Fibroblast of pulmonary artery (primary cell): ENCODE data around the gene EVA1A.
A peak's percentile ranks its signal among the peaks of the same experiment; 100 is the strongest.

Experiments used
- DNase-seq: peaks from one replicate; pipeline ENCODE4 v3.0.0-alpha.2; 2010; ENCODE audit warnings: low read depth
- H3K4me3 ChIP-seq: replicated peaks from 2 replicates; pipeline ENCODE4 v1.5.1; 2011; ENCODE audit warnings: low read depth, mild to moderate bottlenecking, control low read depth, low read length, moderate library complexity
- TF ChIP-seq, protein P1 (sequence below): IDR thresholded peaks from 2 replicates; pipeline ENCODE4 v1.5.1; 2011; ENCODE audit warnings: mild to moderate bottlenecking, control low read depth, low read length, inconsistent platforms; ENCODE audit errors: missing control alignments

EVA1A gene

DNA sequence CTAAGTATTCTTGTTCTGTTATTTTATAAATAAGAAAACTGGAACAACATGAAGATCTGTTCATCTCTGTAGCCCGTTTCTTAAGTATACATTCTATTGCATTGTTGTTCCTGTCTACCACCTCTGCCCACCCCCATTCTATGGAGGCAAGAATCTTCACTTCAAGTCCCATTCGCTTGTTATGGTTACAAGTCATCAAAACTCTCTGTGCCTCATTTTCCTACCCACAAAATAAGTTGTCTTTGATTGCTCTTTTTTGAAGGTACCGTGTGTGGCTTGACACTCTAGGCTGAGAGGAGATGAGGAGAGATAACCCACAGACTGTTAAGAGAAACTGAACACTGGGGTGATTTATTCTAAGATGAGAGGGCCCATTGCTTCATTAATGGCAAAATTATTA is 2.9 kb upstream of the EVA1A start:
- no peak for DNase-seq
- H3K4me3 ChIP-seq = no peak overlapping the region
- TF ChIP-seq, protein P1, sequence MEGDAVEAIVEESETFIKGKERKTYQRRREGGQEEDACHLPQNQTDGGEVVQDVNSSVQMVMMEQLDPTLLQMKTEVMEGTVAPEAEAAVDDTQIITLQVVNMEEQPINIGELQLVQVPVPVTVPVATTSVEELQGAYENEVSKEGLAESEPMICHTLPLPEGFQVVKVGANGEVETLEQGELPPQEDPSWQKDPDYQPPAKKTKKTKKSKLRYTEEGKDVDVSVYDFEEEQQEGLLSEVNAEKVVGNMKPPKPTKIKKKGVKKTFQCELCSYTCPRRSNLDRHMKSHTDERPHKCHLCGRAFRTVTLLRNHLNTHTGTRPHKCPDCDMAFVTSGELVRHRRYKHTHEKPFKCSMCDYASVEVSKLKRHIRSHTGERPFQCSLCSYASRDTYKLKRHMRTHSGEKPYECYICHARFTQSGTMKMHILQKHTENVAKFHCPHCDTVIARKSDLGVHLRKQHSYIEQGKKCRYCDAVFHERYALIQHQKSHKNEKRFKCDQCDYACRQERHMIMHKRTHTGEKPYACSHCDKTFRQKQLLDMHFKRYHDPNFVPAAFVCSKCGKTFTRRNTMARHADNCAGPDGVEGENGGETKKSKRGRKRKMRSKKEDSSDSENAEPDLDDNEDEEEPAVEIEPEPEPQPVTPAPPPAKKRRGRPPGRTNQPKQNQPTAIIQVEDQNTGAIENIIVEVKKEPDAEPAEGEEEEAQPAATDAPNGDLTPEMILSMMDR = no peak

GRCh38 chr2:75562513-75562864 is 1.8 kb upstream of the EVA1A start:
- TF ChIP-seq, protein P1 = no peak
- no peak for DNase-seq
- no peak overlapping the region for H3K4me3 ChIP-seq

DNA sequence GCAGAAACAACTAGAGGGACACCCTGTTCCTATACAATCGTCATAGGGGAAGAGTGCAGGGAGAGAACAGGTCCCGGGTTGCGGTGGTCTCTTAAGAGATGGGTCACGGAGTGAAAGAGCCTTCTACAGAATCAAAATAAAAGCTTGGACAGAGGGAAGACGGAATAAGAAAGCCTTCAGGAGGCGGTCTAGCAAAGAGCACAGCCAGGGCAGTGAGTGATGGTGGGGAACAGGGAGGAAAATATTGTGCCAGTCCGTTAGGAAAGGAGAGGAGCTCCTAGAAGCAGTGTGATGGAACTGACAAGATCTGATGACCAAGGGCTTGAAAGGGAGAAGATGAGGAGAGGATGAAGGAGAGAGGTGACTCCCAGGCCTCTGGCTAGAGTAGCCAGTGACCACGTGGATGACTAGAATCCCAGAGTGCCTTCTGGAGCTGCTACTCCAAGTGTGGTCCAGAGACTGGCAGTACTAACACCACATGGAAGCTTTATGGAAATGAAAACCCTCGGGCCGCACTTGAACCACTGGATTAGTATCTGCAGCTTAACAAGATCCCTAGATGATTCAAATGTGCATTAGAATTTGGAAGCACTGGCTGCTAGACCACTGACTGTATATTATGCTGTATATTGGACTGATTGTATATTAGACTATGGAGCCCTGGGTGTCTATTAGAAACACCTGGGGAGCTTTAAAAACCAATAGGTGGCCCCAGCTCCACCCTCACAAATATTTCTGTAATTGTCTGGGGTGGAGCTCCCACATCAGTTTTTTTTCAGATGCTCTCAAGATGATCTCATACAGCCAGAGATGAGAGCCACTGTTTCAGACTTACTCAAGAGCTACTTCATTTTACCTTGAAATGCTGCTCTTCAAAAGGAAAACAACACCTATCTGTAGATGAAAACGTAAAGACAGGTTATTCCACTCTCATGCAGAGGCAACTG is 1.1 kb upstream of the EVA1A start:
- DNase-seq = no peak
- peak overlapping the region; percentile 73 for H3K4me3 ChIP-seq
- TF ChIP-seq, protein P1 = no peak

DNA sequence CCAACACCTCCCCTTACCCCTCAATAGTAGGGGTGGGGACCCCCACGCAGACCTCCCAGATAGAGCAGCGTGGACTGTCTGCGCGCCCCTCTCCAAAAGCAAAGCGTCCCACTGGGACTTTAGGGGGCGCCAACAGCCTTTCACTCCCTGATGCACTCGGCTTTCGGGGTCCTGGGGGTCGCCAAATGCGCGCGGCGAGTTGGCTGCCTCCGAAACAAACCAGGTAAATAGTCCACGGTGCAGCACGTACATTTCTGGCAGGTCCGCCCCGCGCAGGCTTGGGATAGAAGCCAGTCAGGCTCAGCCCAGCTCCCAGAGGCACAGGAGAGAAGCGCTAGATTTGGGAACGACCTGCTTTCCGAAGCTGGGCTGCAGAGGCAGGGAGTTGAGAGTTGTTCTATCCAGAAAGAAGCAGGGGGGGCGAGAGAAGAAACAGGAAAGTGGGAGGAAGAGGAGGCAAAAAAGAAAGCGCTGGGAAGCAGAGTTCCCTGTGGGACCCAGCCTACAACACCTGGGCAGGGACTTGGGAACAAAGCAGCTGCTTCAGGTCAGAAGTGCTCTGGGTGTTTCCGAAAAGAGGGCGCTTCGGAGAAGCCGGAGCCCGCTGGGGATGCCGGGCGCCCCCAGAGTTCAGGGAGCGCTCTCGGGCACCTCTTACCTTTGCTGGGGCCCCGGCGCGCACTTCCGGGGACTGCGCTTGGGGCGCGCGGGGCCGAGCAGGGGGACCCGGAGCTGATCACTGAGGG is 544 bp downstream of the EVA1A start:
- peak overlapping the region; percentile 73 for H3K4me3 ChIP-seq
- peak; percentile 44 for DNase-seq
- TF ChIP-seq, protein P1 = peak; percentile 44

- TF ChIP-seq, protein P1 = no peak
- H3K4me3 ChIP-seq = peak overlapping the region; percentile 73
- DNase-seq = no peak
These were observed 1.1 kb downstream of the EVA1A start for GRCh38 chr2:75559680-75560021.

DNA sequence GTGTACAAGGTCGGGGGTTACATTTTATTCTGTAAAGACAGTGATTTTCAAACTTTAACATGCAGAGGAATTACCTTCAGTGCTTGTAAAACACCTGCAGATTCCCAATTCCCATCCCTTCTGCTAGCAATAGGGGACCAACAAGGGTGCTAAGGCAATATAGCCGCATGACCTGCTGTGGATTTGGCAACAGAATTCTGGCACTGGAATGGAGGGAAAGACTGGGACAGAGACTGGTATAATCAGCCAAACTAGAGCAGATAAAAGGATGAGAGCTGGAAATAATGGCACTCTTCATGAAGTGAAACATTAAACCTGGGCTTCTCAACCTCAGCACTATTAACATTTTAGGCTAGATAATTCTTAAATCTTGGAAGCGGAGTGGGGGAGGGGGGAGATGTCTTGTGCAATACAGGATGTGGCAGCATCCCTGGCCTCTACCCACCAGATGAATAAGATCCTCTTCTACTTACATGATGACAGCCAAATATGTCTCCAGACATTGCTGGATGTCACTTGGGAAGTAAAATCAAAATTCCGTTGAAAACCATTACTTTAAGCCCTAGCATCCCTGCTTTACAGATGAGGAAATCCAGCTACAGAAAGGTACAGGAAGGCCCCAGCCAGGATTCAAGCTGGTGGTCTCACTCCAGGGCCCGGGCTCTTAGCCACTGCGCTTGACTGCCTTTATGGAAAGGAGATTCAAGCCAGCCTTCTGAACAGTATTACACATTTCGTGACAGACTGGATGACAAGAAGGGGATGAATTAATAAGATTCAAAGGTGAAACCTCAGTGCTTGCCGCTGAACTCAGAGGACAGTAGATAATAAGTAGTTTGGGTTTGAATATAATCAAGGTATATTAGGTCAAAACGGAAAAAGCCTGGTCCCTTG is 1.7 kb downstream of the EVA1A start:
- TF ChIP-seq, protein P1 = no peak
- peak; percentile 58 for DNase-seq
- peak overlapping the region; percentile 19 for H3K4me3 ChIP-seq
